BE2C (cell line): ENCODE measurements around the gene TP53TG5.

Experiments used
- DNase-seq: peaks from one replicate; pipeline ENCODE4 v3.0.0-alpha.2; 2020
- H3K27me3 ChIP-seq: fragments of 250-450 bp; sonication (Bioruptor Pico); 2 replicates; pipeline ENCODE4 v1.5.1; 2020; ENCODE audit warnings: mild to moderate bottlenecking
- H3K36me3 ChIP-seq: fragments of 250-450 bp; sonication (Bioruptor Pico); 2 replicates; pipeline ENCODE4 v1.5.1; 2020; ENCODE audit warnings: mild to moderate bottlenecking
- H3K4me1 ChIP-seq: fragments of 250-450 bp; sonication (Bioruptor Pico); 2 replicates; pipeline ENCODE4 v1.5.1; 2020
- H3K4me3 ChIP-seq: 2 replicates; pipeline ENCODE4 v1.5.1; 2011; ENCODE audit warnings: low read depth, low read length
- H3K9me3 ChIP-seq: fragments of 250-450 bp; sonication (Bioruptor Pico); 2 replicates; pipeline ENCODE4 v1.5.1; 2020
- TF ChIP-seq, protein P1 (sequence below): IDR thresholded peaks from 2 replicates; pipeline ENCODE4 v1.5.1; 2012; ENCODE audit warnings: mild to moderate bottlenecking, low read depth, low read length

Gene TP53TG5

DNA sequence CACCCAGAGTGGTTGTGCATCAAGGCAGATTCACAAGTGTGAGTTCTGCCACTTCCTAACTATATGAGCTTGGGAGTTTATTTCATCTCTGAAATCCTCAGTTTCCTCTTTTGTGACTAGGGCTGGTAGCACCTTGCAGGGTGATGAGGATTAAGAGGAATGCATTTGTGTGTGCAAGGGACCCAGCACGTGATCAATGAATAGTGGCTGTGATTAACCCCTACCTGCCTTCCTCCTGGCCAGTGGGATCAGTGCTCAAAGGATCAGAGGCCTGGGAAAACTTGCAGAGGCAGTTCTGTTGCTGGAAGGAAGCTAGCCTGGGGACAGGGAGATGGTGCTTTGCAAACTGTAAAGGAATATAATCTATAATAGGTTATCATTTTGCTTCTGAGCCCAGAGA is 37.2 kb downstream of the TP53TG5 start:
- Histone ChIP-seq H3K4me3 (no peak overlapping the region), H3K36me3 (no peaks in the 10 kb centered on the region), H3K9me3 (no peaks in the 10 kb centered on the region), H3K4me1 (peaks cover 30% of the 10 kb centered on the region), H3K27me3 (no peaks in the 10 kb centered on the region)
- DNase-seq, result no peak
- TF ChIP-seq, protein P1, sequence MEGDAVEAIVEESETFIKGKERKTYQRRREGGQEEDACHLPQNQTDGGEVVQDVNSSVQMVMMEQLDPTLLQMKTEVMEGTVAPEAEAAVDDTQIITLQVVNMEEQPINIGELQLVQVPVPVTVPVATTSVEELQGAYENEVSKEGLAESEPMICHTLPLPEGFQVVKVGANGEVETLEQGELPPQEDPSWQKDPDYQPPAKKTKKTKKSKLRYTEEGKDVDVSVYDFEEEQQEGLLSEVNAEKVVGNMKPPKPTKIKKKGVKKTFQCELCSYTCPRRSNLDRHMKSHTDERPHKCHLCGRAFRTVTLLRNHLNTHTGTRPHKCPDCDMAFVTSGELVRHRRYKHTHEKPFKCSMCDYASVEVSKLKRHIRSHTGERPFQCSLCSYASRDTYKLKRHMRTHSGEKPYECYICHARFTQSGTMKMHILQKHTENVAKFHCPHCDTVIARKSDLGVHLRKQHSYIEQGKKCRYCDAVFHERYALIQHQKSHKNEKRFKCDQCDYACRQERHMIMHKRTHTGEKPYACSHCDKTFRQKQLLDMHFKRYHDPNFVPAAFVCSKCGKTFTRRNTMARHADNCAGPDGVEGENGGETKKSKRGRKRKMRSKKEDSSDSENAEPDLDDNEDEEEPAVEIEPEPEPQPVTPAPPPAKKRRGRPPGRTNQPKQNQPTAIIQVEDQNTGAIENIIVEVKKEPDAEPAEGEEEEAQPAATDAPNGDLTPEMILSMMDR, result no peak

DNA sequence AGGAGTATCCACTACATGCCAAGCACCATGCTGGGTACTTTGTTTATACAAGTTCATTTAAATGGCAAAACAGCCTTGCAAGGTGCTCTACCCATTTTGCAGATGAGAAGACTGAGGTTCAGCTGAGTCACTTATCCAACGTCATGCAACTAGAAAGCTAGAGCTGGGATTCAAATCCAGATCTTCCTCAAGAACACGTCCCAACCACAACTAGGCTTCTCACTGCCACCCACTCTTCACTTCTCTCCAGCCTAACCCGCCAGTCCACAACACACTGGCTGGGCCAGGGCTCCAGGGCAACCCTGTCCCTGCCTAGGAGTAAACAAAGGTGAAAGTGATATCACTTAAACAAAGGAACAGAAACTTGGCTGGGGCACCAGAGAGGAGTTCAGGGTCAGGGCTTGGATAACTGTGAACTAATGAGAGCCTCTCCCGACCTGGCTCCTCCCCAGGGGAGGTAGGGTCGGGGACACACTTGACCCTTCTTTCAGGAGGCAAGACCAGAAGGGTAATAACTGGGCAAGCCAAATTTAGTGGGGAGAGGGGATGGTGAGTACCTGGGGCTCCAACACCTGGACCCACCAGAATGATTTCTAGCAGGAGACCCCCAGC is 37.8 kb downstream of the TP53TG5 start:
- TF ChIP-seq, protein P1, result no peak
- no peaks in the 10 kb centered on the region for H3K27me3 ChIP-seq
- H3K4me3 ChIP-seq, result no peak overlapping the region
- no peak for DNase-seq
- peaks cover 30% of the 10 kb centered on the region for H3K4me1 ChIP-seq
- no peaks in the 10 kb centered on the region for H3K9me3 ChIP-seq
- H3K36me3 ChIP-seq, result no peaks in the 10 kb centered on the region

DNA sequence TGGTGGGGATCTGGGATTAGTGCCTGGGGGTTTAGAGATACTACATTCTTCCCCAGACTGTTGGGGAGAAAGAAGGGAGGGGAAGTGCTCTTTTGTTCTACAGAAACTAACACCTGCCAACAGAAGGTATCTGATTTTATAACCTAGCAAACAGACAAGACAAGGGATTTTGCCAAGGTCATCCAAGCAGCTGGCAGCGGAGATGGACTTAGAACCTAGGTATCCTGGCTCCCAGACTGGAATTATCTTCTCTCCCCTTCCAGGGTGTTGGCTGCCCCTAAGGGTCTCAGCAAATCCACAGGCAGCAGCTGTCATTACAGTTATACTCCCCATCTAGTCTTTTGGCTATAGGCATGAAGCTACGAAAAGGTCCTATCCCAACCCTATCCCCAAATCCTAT is 38.3 kb downstream of the TP53TG5 start:
- Histone ChIP-seq H3K36me3 (no peaks in the 10 kb centered on the region), H3K4me1 (peaks cover 30% of the 10 kb centered on the region), H3K9me3 (no peaks in the 10 kb centered on the region), H3K27me3 (no peaks in the 10 kb centered on the region), H3K4me3 (no peak overlapping the region)
- TF ChIP-seq, protein P1, result no peak
- DNase-seq, result no peak

DNA sequence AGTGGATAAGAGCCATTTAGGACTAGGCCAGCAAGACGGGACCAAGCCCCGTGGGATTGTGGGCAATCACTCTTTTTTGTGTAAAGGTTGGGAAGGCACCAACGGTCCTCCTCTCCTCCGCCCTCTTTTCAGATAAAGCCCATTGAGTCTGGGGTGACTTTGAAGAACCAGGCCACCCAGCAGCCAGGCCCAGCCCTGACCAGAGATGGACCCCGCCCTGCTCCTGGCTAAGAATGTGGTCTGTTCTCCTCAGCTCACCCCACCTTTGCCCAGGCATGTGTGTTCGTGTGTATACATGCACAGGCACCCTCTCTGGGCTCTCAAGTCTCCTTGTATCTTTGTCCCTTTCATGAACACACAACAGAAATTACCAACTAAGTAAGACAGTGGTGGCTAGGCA is 39.0 kb downstream of the TP53TG5 start:
- H3K36me3 ChIP-seq, result no peaks in the 10 kb centered on the region
- H3K4me1 ChIP-seq, result peaks cover 30% of the 10 kb centered on the region
- H3K27me3 ChIP-seq, result no peaks in the 10 kb centered on the region
- DNase-seq, result no peak
- TF ChIP-seq, protein P1, result no peak
- no peak overlapping the region for H3K4me3 ChIP-seq
- H3K9me3 ChIP-seq, result no peaks in the 10 kb centered on the region

DNA sequence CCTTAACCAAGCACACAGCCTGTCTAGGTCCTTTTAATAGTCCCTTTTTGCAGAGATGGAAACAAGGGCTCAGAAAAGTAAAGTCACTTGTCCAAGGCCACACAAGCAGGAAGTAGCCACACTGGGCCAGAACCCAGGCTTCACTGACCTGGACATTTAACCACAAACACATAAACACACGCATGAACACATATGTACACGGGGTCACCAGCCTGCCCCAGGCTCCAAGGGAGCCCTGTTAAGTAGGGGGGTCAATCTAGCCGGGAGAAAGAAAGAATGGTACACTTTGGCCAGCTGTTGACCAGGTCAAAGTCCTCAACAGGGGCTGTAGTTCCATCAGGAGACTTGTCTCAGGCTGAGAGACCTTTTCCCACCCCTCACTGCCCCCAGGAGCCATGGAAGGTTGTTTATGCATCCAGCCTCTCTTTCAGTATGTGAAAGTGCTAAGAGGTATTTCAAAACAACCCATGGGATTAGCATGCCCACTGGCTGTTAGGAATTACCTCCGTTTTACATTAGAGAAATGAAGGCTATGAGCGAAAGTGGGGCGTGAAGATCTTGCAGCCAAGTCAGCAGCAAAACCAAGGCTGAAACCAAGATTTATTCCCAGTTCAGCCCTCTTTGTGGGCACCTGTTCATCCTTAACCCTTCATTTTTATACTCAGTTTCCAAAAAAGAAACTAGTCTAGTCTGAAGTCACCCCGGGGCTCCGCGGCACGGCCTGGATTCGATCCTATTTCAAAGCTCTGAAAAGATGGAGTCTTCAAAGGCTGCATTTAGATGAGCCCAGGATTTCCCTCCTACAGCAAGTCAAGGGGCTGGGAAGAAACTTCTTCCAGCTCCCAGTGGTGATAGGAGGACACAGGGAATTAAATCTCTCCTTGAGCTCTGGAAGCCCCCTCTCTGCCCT is 39.7 kb downstream of the TP53TG5 start:
- no peak overlapping the region for H3K4me3 ChIP-seq
- no peaks in the 10 kb centered on the region for H3K9me3 ChIP-seq
- TF ChIP-seq, protein P1, result no peak
- H3K27me3 ChIP-seq, result no peaks in the 10 kb centered on the region
- H3K4me1 ChIP-seq, result peaks cover 23% of the 10 kb centered on the region
- no peak for DNase-seq
- H3K36me3 ChIP-seq, result no peaks in the 10 kb centered on the region
